Natural killer cell (primary cell): ENCODE results near the gene PAN3. TPM values are rescaled to one million over a fixed set of nuclear protein-coding genes. Genes with fewer than 3 reads are reported as not detected.

Experiments used
- ATAC-seq, 3 donors: fragments of 150-1000 bp in 2 of 3; fragments of 200-7000 bp in 1 of 3; cut with Tn5 transposase; 1 replicate in 1 of 3; 2 replicates in 2 of 3; pipeline ENCODE4 v1.10.0; 2021; ENCODE audit warnings: mild to moderate bottlenecking in 2 of 3, moderate library complexity in 2 of 3
- DNase-seq, 2 donors: peaks; one replicate each; pipeline versions ENCODE4 v3.0.0 to v3.0.0-alpha.2; 2013 to 2021; ENCODE audit warnings: mixed read lengths in 1 of 2
- H3K27ac ChIP-seq: one replicate; pipeline ENCODE4 v1.5.1; 2013; ENCODE audit warnings: mild to moderate bottlenecking, low read length
- H3K27me3 ChIP-seq: one replicate; pipeline ENCODE4 v1.6.1; 2013; ENCODE audit warnings: low read length; ENCODE audit not compliant: control insufficient read depth, insufficient read depth
- H3K36me3 ChIP-seq: one replicate; pipeline ENCODE4 v1.6.1; 2013; ENCODE audit warnings: low read length; ENCODE audit not compliant: control insufficient read depth, insufficient read depth
- H3K4me1 ChIP-seq: one replicate; pipeline ENCODE4 v1.6.1; 2013; ENCODE audit warnings: low read length; ENCODE audit not compliant: control insufficient read depth, insufficient read depth
- H3K4me3 ChIP-seq: one replicate; pipeline ENCODE4 v1.5.1; 2013; ENCODE audit warnings: low read length
- H3K9me3 ChIP-seq: one replicate; pipeline ENCODE4 v1.6.1; 2013; ENCODE audit warnings: low read length; ENCODE audit not compliant: control insufficient read depth, insufficient read depth
- H3K27ac Mint-ChIP-seq, 2 donors: one replicate each; pipeline ENCODE4 v1.8.0; 2022; ENCODE audit warnings: mild to moderate bottlenecking in 2 of 2, mixed read lengths in 2 of 2, moderate library complexity in 1 of 2
- H3K27me3 Mint-ChIP-seq, 2 donors: one replicate each; pipeline ENCODE4 v1.8.0; 2022; ENCODE audit warnings: low read depth in 2 of 2, mixed read lengths in 2 of 2
- H3K36me3 Mint-ChIP-seq: one replicate; pipeline ENCODE4 v1.8.0; 2022; ENCODE audit warnings: mixed read lengths
- H3K4me1 Mint-ChIP-seq, 2 donors: one replicate each; pipeline ENCODE4 v1.8.0; 2022; ENCODE audit warnings: mixed read lengths in 2 of 2
- H3K4me3 Mint-ChIP-seq: one replicate; pipeline ENCODE4 v1.8.0; 2022; ENCODE audit warnings: mild to moderate bottlenecking, moderate library complexity, mixed read lengths
- H3K9me3 Mint-ChIP-seq, 2 donors: one replicate each; pipeline ENCODE4 v1.8.0; 2022; ENCODE audit warnings: mixed read lengths in 2 of 2
- WGBS: methylation state at CpG from one replicate; pipeline ENCODE4 v1.1.7; 2013; ENCODE audit warnings: missing lambda C conversion rate; ENCODE audit not compliant: insufficient coverage; 5-methylcytosine and 5-hydroxymethylcytosine counted together
- intact Hi-C: fragments of 100-400 bp; cut with micrococcal nuclease; formaldehyde crosslinking; loops from one replicate; pipeline ENCODE4 v1.14.2; 2022
- total RNA-seq, 4 donors: library from RNA; stranded (reverse); fragments of 120-200 nt in 1 of 4; gene quantifications; one replicate each; pipeline versions ENCODE4 v1.2.3 to v1.2.4, GENCODE V29; 2013 to 2022
- TF ChIP-seq, protein P1 (sequence below): fragments of 200-600 bp; IDR thresholded peaks from one replicate; pipeline ENCODE4 v1.8.0; 2022; ENCODE audit warnings: antibody characterized with exemption

The PAN3 gene
- total RNA-seq, 3 donors from 2014 or later (not counting 1 experiment from before 2014, with no cell fraction given): 80.0 to 94.2 (median 91.7) TPM

DNA sequence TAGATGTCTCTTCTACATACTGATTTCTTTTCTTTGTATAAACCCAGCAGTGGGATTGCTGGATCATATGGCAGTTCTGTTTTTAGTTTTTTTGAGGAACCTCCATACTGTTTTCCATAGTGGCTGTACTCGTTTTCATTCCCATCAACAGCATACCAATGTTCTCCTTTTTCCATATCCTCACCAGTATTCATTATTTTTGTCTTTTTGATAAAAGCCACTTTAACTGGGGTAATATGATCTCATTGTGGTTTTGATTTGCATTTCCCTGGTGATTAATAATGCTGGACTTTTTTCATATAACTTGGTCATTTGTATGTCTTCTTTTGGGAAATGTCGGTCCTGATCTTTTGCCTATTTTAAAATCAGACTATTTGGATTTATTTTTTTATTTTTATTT is 108.5 kb downstream of the PAN3 start:
- no peak for DNase-seq
- Histone ChIP-seq H3K27ac (no peak overlapping the region), H3K27me3 (no peaks in the 10 kb centered on the region), H3K4me3 (no peak overlapping the region), H3K4me1 (peaks cover 4% of the 10 kb centered on the region), H3K36me3 (peaks cover 8% of the 10 kb centered on the region), H3K9me3 (no peaks in the 10 kb centered on the region)
- peaks cover 60 to 61% of the 10 kb centered on the region in 2 donors for H3K4me1 Mint-ChIP-seq
- peak overlapping the region; percentile 50 to 71 for H3K27ac Mint-ChIP-seq
- H3K27me3 Mint-ChIP-seq: no peaks in the 10 kb centered on the region
- WGBS: 100% methylated on average over 1 of the region's 2 CpGs
- H3K36me3 Mint-ChIP-seq: no peaks in the 10 kb centered on the region
- no peaks in the 10 kb centered on the region for H3K9me3 Mint-ChIP-seq
- intact Hi-C loops: no loop called here
- no peak for ATAC-seq
- no peak overlapping the region for H3K4me3 Mint-ChIP-seq
- TF ChIP-seq, protein P1, sequence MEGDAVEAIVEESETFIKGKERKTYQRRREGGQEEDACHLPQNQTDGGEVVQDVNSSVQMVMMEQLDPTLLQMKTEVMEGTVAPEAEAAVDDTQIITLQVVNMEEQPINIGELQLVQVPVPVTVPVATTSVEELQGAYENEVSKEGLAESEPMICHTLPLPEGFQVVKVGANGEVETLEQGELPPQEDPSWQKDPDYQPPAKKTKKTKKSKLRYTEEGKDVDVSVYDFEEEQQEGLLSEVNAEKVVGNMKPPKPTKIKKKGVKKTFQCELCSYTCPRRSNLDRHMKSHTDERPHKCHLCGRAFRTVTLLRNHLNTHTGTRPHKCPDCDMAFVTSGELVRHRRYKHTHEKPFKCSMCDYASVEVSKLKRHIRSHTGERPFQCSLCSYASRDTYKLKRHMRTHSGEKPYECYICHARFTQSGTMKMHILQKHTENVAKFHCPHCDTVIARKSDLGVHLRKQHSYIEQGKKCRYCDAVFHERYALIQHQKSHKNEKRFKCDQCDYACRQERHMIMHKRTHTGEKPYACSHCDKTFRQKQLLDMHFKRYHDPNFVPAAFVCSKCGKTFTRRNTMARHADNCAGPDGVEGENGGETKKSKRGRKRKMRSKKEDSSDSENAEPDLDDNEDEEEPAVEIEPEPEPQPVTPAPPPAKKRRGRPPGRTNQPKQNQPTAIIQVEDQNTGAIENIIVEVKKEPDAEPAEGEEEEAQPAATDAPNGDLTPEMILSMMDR: no peak

DNA sequence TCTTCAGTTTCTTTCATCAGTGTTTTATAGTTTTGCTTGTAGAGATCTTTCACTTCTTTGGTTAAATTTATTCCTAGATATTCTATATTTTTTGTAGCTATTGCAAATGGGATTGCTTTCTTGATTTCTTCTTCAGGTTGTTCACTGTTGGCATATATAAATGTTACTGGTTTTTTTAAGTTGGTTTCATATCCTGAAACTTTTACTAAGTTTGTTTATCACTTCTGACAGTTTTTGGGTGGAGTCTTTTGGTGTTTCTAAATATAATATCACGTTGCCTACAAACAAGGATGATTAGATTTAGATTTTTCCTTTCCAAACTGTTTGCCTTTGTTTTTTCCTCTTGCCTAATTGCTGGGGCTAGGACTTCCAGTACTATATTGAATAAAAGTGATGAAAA is 109.7 kb downstream of the PAN3 start:
- peaks cover 4% of the 10 kb centered on the region for H3K4me1 ChIP-seq
- no peaks in the 10 kb centered on the region for H3K27me3 ChIP-seq
- peaks cover 6% of the 10 kb centered on the region for H3K36me3 ChIP-seq
- DNase-seq (no peak), ATAC-seq (no peak)
- TF ChIP-seq, protein P1: no peak
- H3K9me3 ChIP-seq: no peaks in the 10 kb centered on the region
- peak overlapping the region; percentile 26 for H3K4me3 Mint-ChIP-seq
- WGBS: no CpG with 5 or more reads among the region's 1 CpG
- no peak overlapping the region for H3K4me3 ChIP-seq
- H3K4me1 Mint-ChIP-seq: peaks cover 55 to 62% of the 10 kb centered on the region in 2 donors
- peak overlapping the region; percentile 71 to 79 for H3K27ac Mint-ChIP-seq
- H3K27ac ChIP-seq: peak overlapping the region; percentile 55
- no peaks in the 10 kb centered on the region for H3K36me3 Mint-ChIP-seq
- intact Hi-C loops: no loop called here
- H3K27me3 Mint-ChIP-seq: no peaks in the 10 kb centered on the region
- H3K9me3 Mint-ChIP-seq: no peaks in the 10 kb centered on the region

DNA sequence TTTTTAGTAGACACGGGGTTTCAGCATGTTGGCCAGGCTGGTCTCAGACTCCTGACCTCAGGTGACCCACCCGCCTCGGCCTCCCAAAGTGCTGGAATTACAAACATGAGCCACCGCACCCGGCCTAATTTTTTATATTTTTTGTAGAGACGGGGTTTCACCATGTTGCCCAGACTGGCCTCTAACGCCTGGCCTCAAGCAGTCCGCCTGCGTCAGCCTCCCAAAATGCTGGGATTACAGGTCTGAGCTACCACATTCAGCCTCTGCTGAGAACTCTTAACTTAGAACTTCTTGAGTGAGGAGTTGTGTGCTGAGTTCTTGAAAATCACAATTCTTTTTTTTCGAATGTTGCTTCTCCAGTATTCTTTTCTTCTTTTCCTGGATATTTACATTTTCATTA is 112.2 kb downstream of the PAN3 start:
- H3K36me3 Mint-ChIP-seq: no peaks in the 10 kb centered on the region
- Histone ChIP-seq H3K9me3 (no peaks in the 10 kb centered on the region), H3K4me1 (peaks cover 4% of the 10 kb centered on the region), H3K27ac (no peak overlapping the region), H3K27me3 (no peaks in the 10 kb centered on the region), H3K36me3 (peaks cover 2% of the 10 kb centered on the region), H3K4me3 (no peak overlapping the region)
- H3K4me3 Mint-ChIP-seq: no peak overlapping the region
- peak overlapping the region in 1 of 2 donors; percentile 47 for H3K27ac Mint-ChIP-seq
- H3K27me3 Mint-ChIP-seq: no peaks in the 10 kb centered on the region
- TF ChIP-seq, protein P1: no peak
- intact Hi-C loops: no loop called here
- ATAC-seq (no peak), DNase-seq (no peak)
- peaks cover 68 to 80% of the 10 kb centered on the region in 2 donors for H3K4me1 Mint-ChIP-seq
- whole genome bisulfite sequencing: 85% methylated on average over 9 of the region's 10 CpGs
- no peaks in the 10 kb centered on the region for H3K9me3 Mint-ChIP-seq

DNA sequence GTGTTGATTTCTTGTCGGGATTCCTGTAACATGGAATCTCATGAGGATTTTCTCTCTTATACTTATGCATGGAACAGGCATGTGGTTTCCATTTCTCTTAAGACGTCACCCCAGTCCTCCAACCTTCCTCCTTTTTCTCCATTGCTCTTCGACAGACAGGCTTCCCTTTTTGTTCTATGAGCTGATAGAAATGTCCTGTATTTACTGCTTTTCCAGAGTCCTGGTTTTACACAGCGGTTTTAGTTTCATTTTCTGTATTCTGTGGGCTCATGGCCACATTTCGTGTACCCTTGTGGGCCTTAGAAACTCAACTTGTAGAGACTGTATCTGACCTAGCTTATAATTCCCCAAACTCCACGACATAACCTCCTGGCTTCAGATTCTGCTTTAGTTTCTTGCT is 113.1 kb downstream of the PAN3 start:
- 39% methylated on average over 6 of the region's 6 CpGs for WGBS
- intact Hi-C loops: no loop called here
- no peaks in the 10 kb centered on the region for H3K27me3 Mint-ChIP-seq
- no peaks in the 10 kb centered on the region for H3K9me3 Mint-ChIP-seq
- H3K9me3 ChIP-seq: no peaks in the 10 kb centered on the region
- H3K27me3 ChIP-seq: no peaks in the 10 kb centered on the region
- H3K4me1 ChIP-seq: peaks cover 4% of the 10 kb centered on the region
- TF ChIP-seq, protein P1: no peak
- peaks cover 65 to 71% of the 10 kb centered on the region in 2 donors for H3K4me1 Mint-ChIP-seq
- peaks cover 6% of the 10 kb centered on the region for H3K36me3 ChIP-seq
- ATAC-seq (peak in 1 of 3 donors; percentile 37), DNase-seq (no peak)
- H3K27ac ChIP-seq: no peak overlapping the region
- H3K4me3 Mint-ChIP-seq: peak overlapping the region; percentile 18
- peak overlapping the region; percentile 47 to 71 for H3K27ac Mint-ChIP-seq
- peaks cover 6% of the 10 kb centered on the region for H3K36me3 Mint-ChIP-seq
- no peak overlapping the region for H3K4me3 ChIP-seq
